Astrocyte of the cerebellum (primary cell): ENCODE data around the gene ARHGDIG.

Experiments
- DNase-seq: peaks from one replicate; pipeline ENCODE4 v3.0.0-alpha.2; 2011; ENCODE audit warnings: low read depth
- H3K4me3 ChIP-seq: 2 replicates; pipeline ENCODE4 v1.5.1; 2011; ENCODE audit warnings: mild to moderate bottlenecking, low read depth, low read length, moderate library complexity
- CTCF ChIP-seq: IDR thresholded peaks from 2 replicates; pipeline ENCODE4 v1.5.1; 2012; ENCODE audit warnings: low read length, low read depth, moderate library complexity, mild to moderate bottlenecking; ENCODE audit errors: missing control alignments
- in situ Hi-C: cut with HindIII; loops from 2 replicates; pipeline ENCODE4 v1.10.0; 2017; ENCODE audit warnings: low sequenced_read_pairs

The ARHGDIG gene

GRCh38 chr16:305916-306626 lies 25.7 kb downstream of the ARHGDIG start:
- TF ChIP-seq CTCF = no peak
- in situ Hi-C loops = no loop called here
- H3K4me3 ChIP-seq = no peak overlapping the region
- DNase-seq = no peak

- in situ Hi-C loops = no loop called here
- no peak for TF ChIP-seq CTCF
- DNase-seq = no peak
- no peak overlapping the region for H3K4me3 ChIP-seq
These were observed 26.6 kb downstream of the ARHGDIG start for GRCh38 chr16:306911-307370.

GRCh38 chr16:307691-308312 lies 27.4 kb downstream of the ARHGDIG start:
- TF ChIP-seq CTCF = no peak
- H3K4me3 ChIP-seq = no peak overlapping the region
- no peak for DNase-seq
- in situ Hi-C loops = no loop called here

- no peak overlapping the region for H3K4me3 ChIP-seq
- in situ Hi-C loops = no loop called here
- no peak for TF ChIP-seq CTCF
- no peak for DNase-seq
These were observed 29.1 kb downstream of the ARHGDIG start for GRCh38 chr16:309476-309875.

- in situ Hi-C loops = no loop called here
- H3K4me3 ChIP-seq = no peak overlapping the region
- no peak for TF ChIP-seq CTCF
- DNase-seq = no peak
These were observed 31.3 kb downstream of the ARHGDIG start for GRCh38 chr16:311725-312124.

- H3K4me3 ChIP-seq = no peak overlapping the region
- DNase-seq = no peak
- TF ChIP-seq CTCF = no peak
- in situ Hi-C loops = no loop called here
These were observed 34.0 kb downstream of the ARHGDIG start for GRCh38 chr16:314351-314750.
